HG03175 (cell line): Measurements from ENCODE around the gene FAM234A.
"Not testable (repeated sequence)": the region's sequence is repeated elsewhere in the genome, so short reads cannot be mapped to it uniquely, and the experiment has no call there.

ENCODE experiments used
- ATAC-seq: cut with Tn5 transposase; IDR thresholded peaks from one replicate; pipeline ENCODE4 v1.9.1; 2021; ENCODE audit warnings: mild to moderate bottlenecking, moderate library complexity; ENCODE audit not compliant: unreplicated experiment

FAM234A gene

DNA sequence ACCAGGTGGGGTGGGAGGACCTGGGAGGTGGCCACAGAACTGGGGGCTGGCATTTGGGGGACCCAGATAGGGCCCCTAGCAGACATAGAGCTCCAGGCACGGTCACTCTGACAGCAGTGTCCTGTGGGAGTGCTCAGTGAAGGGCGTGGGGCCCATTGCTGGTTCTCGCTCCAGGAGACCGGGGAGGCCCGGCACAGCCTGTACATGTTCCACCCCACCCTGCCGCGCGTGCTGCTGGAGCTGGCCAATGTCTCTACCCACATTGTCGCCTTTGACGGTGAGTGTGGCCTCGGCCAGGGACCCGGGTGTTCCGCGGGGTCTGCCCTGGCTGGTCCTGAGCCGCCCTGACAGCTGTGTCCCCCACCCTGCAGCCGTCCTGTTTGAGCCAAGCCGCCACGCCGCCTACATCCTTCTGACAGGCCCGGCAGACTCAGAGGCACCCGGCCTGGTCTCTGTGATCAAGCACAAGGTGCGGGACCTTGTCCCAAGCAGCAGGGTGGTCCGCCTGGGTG lies 29.9 kb downstream of the FAM234A start:
- no peak for ATAC-seq

GRCh38 chr16:265002-265529 lies 30.4 kb downstream of the FAM234A start:
- ATAC-seq = no peak

- ATAC-seq = no peak
Measured at GRCh38 chr16:265711-266110, 31.1 kb downstream of the FAM234A start.

DNA sequence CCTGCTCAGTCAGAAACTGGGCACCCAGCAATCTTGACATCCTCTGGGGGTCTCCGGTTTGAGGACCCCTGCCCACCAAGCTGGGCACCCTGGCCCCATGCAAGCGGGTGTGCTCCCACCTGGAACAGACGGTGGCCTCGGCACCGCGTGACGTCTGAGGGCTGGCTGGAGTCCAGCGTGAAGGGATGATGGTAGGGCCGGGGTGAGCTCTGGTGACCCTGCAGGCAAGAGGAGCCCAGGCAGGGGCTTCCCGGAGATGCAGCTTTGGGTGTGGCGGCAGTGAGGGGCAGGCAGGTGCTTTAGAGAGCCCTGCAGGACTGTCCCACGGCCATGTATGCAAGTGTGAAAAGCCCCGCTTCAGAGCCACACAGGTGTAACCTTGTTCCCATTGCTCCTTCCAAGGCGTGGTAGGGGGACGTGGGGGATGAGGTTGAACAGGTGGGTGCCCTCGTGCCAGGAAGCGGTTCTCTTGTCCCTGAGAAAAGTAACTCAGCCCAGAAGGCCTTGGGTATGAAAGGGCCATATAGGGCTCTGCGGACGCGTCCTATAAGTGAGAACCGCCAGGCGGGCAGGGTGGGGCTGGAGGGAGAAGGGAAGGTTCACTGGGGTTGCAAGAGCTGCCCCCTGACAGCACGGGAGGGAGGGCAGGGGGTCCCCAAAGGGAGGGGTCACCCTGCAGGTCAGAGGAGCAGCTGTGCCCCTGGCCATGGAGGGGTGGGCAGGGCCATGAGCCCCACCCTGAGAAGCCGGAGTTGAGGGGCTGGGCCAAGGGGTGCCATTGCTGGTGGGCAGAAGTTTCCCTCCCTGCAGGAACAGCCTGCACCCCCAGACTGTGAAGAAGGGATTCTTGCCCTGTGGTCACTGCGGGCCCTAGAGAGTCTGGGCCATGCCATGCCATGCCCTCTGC lies 31.9 kb downstream of the FAM234A start:
- no peak for ATAC-seq

DNA sequence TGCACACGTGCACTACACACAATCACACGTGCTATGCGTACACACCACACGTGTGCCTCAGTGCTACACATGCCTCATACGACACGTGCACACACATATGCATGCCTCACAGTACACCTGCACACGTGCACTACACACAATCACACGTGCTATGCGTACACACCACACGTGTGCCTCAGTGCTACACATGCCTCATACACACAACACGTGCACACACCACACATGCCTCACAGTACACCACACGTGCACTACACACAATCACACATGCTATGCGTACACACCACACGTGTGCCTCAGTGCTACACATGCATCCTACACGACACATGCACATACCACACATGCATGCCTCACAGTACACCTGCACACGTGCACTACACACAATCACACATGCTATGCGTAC lies 32.9 kb downstream of the FAM234A start:
- not testable (repeated sequence) for ATAC-seq

DNA sequence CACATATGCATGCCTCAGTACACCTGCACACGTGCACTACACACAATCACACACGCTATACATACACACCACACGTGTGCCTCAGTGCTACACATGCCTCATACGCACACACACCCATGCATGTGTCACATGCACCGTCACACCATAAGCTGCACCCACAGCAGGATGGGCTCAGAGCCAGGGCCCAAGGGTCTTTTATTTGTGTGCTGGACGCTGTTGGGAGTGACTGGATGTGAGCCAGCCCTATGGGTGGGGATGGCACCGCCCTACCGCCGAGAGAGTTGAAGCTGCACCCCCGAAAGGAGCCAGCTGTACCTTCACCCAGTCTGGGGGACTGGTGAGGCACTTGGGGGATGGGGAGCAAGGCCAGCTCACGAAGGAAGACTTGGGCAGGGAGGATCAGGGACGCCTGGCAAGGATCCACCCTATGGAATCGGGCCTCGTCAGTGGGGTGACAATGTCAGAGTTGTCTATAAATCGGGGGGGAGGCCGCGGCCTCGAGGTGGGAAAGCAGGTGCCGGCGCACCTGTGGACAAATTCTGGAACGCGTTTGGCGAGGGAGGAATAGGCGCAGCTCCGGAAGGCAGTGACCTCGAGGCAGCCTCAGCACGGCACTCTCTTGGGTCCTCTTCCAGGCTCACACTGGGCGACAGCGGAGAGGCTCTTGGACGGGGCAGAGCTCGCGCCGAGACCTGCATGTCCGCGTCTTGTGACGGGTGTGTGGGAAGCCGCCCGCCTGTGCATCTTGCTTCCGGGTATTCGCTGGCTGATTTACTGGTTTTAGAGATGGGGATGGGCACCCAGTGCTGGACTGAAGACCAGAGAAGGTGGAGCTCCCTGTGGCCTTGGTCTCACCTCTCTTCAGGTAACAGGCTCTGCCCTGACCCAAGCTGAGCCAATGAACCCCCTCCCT lies 33.8 kb downstream of the FAM234A start:
- no peak for ATAC-seq

- ATAC-seq = no peak
Measured at GRCh38 chr16:269061-269796, 34.6 kb downstream of the FAM234A start.

DNA sequence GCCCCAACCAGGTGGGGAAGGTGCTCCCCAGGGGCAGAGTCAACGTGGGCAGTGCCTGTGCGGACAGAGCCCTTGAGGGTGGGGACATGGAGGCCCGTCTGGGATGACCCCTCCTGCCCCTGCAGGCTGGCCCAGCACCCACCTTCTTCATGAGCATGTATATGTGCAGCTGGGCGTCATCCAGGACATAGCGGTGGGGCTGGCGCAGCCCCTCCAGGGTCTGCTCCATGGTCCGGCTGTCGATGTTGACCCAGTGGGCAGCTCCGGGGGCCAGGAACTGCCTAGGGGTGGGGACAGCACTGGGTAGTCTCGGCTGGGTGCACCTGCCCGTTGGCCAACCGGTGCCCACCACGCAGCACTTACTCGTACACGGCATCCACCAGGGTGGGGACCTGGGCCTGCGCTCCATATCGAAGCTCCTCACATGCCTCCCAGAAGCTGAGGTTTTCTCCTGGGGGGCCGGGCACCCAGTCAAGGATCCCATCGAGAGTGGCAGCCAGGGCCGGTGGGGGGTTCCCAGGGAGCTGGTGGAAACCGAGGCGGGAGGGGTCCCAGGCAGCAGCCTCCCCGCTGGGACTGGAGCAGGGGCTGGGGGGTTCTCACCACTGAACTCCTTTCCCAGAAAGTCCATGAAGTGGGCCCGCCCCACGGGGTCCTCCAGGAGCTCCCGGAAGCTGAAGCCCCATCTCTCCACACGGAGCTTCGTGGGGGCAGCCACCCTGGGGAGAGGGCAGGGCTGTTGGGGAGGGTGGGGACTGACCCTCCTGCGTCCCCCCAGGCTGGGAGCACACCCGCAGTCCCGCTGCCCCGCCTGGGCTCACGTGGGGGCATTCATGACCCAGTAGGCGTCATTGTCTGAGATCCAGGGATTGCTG lies 36.0 kb downstream of the FAM234A start:
- ATAC-seq = no peak

GRCh38 chr16:272633-273546 lies 38.3 kb downstream of the FAM234A start:
- ATAC-seq = no peak

DNA sequence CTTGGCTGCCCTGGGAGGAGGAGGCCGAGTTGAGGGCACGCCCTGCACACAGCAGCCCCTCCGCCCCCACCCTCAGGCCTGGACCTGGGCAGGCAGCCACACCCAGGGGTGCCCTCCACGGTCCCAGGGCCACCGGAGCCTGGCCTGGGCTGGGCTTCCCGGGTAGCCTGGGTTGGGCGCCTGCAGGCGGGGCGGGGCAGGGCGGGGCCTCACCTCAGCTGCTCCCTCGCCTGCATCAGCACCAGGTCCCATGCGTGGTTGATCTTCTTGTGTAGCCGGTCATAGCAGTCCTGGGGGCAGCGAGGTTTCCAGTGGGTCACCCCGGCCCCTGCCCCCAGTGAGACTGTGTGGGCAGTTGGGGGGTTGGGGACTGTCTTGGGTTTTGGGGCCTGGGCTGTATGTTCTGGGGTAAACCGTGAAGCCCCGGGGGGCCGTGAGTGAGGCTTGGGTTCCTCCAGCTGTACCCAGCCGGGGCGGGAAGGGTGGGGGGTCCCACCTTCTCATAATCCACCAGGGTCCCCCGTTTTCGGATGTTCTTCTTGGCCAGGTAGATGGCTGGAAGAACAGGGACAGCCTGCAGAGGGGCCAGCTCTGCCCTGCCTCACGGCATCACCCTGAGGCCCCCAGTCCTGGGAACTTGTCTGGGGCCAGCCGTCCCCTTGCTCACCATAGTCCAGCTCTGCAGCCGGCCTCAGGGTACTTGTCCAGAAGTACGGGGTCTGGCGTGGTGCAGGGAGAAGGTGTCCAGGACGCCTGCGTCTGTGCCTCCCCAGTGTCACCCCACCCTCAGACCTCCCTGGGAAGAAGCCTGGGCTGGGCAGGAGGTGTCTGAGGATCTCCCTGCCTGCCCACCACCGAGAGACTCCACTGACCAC lies 39.2 kb downstream of the FAM234A start:
- no peak for ATAC-seq

- no peak for ATAC-seq
Measured at GRCh38 chr16:275041-275641, 40.5 kb downstream of the FAM234A start.

GRCh38 chr16:275786-276232 lies 41.2 kb downstream of the FAM234A start, which contains the start of gene RGS11:
Gene RGS11, minus strand, starts transcription at chr16:275944. Its CDS starts 33 bp downstream, at chr16:275911.
- ATAC-seq = no peak

DNA sequence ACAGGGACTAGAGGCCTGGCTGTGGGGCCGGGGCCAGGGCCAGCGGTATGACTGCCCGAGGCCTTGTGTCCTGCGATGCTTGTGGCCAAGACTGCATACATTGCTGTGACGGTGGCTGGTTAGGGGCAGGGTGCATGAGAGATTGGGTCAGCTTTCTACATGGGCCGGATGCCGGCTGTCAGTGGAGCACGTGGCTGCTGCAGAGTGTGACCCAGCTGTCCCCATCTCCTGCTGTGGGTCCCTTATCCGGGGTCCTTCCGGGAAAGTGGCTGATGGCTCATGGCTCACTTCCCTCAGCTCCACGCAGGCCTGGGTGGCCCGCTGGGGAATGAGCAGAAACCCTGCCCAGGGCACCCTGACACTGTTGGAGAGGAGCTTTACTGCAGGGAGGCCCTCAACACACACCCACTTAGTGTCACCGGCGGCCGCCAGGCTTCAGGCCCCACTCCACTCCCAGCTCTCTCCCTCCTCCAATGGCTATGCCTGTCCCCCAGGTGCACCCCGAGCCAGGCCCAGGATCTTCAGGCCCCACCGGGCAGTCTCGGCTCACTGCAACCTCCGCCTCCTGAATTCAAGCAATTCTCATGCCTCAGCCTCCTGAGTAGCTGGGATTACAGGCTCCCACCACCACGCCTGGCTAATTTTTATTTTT lies 41.9 kb downstream of the FAM234A start:
- ATAC-seq = no peak

DNA sequence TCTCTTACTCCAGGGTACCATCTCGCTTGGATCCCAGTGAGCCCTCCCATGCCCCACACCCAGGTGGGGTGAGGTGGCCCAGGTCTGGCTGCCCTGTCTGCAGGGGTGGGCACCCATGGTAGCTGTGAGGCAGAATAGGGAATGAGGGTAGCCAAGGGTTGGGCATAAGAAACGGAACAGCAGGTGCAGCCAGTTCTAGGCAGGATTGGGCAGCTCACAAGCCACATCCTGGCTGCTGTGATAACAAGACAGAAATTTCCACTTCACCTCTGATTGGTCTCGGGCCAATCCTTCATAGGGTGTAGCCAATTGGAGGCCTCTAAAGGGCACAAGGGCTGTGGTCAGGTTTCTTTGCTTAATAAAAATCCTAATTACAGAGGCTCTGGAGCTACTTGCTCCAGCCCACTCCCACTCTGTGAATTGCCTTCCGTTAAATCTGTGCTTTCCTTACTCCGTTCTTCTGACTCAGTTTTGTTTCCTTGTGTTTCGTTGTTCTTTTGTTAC lies 44.3 kb downstream of the FAM234A start:
- no peak for ATAC-seq

DNA sequence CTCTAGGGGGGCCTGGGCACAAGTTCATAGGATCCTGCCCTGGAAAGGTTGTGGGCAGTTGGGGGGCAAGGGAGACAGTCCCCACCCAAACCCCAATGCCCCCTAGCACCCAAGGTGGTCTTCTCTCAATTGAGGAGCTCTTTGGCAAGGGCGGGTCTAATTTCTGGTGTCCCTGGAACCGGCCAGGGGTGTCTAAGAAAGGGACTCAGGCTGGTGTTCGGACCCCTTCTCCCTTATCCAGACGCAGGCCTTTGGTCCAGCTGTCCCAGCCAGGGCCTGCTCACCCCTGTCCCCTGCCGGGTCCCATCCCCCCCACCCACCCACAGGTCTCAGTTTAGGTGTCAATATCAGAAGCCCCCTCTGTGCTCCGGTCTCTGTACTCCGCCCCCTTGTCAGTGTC lies 44.9 kb downstream of the FAM234A start:
- no peak for ATAC-seq

GRCh38 chr16:280005-280460 lies 45.4 kb downstream of the FAM234A start:
- no peak for ATAC-seq
